Esophagus squamous epithelium (tissue), 5 donors: ENCODE results near the gene ZNF687. TPM values are rescaled to one million over a fixed set of nuclear protein-coding genes. Genes with fewer than 3 reads are reported as not detected.

Experiments used
- DNase-seq: peaks from one replicate; lab custom pipeline; 2025; lab: John Stamatoyannopoulos, UW
- H3K27ac ChIP-seq, 4 donors: fragments of 200-600 bp; sonication (generic); one replicate each; pipeline ENCODE4 v1.5.1; 2016 to 2019; ENCODE audit warnings: mild to moderate bottlenecking in 1 of 4
- H3K27me3 ChIP-seq, 4 donors: fragments of 200-600 bp; sonication (generic); 1 replicate in 3 of 4; 2 replicates in 1 of 4; pipeline versions ENCODE4 v1.5.1 to v1.6.0; 2017 to 2021; ENCODE audit warnings: antibody characterized with exemption in 1 of 4
- H3K36me3 ChIP-seq, 3 donors: fragments of 200-600 bp; sonication (generic); one replicate each; pipeline ENCODE4 v1.5.1; 2016 to 2019
- H3K4me1 ChIP-seq, 3 donors: fragments of 200-600 bp; sonication (generic); one replicate each; pipeline ENCODE4 v1.5.1; 2017 to 2019
- H3K4me3 ChIP-seq, 4 donors: fragments of 200-600 bp; sonication (generic); 1 replicate in 3 of 4; 2 replicates in 1 of 4; pipeline ENCODE4 v1.5.1; 2016 to 2019; ENCODE audit warnings: mild to moderate bottlenecking in 2 of 4, moderate library complexity in 1 of 4
- H3K9me3 ChIP-seq, 3 donors: fragments of 200-600 bp; sonication (generic); one replicate each; pipeline ENCODE4 v1.5.1; 2016 to 2019
- POLR2A ChIP-seq, 4 donors: fragments of 450-650 bp; IDR thresholded peaks; one replicate each; pipeline ENCODE4 v1.6.1; 2017; ENCODE audit warnings: antibody characterized with exemption in 4 of 4, mild to moderate bottlenecking in 4 of 4, moderate library complexity in 3 of 4
- WGBS, 2 donors: methylation state at CpG; one replicate each; pipeline ENCODE4 v1.1.5; 2018; 5-methylcytosine and 5-hydroxymethylcytosine counted together
- intact Hi-C: fragments of 100-400 bp; cut with DNase I; formaldehyde crosslinking; loops from one replicate; pipeline ENCODE4 v1.15.0; 2022
- total RNA-seq, 4 donors: library from RNA; depleted of rRNA; stranded (reverse); fragments of >200 nt; gene quantifications; one replicate each; pipeline ENCODE4 v1.1.0, GENCODE V29; 2016
- TF ChIP-seq, protein P1 (sequence below), 6 experiments: fragments of 450-650 bp in 4 of 6; fragments of 200-600 bp in 2 of 6; sonication (generic) in 2 of 6; IDR thresholded peaks; one replicate each; pipeline ENCODE4 v1.5.1; 2016 to 2019; ENCODE audit warnings: antibody characterized with exemption in 6 of 6, mild to moderate bottlenecking in 4 of 6, moderate library complexity in 4 of 6
- donor health status: DM: yes; HTN: yes; CAD: no.

The ZNF687 gene
- total RNA-seq, 4 donors from 2014 or later, result 16.5 to 28.5 (median 18.3) TPM

DNA sequence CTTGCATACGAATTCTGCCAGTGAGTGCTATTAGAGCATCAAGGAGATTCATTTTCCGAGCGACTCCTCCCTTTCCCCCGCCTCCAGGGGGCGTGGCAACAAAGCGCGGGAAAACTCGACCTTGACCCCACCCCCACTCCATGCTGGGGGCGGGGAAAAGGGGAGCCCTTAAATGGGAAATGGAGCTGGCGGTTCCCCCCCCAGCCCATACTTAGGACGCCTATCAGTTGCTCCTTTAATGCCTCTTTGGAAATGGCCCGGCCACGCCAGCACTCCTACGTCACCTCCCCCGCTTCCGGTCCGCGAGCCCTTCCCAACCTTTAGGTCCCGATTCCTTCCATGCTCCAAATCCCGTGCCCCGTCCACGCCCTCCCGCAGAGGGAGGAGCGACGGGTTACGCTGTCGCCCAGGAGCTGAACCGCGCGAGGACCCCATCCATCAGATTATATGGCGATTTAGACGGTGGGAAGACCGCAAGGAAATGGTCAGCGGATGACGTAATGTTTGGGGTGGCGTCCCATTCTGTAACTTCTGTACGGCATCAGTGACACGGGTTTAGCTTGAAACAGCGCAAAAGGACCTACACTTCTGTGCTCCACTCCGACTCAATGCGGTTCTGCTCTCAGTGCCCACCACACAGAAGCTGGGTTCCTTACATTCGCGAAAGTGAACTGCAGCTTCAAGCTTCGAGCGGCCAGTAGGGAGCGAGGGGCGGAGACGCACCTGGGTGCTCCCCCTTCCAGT lies 702 bp upstream of the ZNF687 start:
- H3K4me1 ChIP-seq, result peaks cover 17 to 25% (median 17%) of the 10 kb centered on the region in 3 donors
- peak; percentile 90 for DNase-seq
- intact Hi-C loops, result no loop called here
- peaks cover under 1 to 17% (median 3%) of the 10 kb centered on the region in 3 donors for H3K36me3 ChIP-seq
- peak overlapping the region; percentile 64 to 96 (median 76) for H3K4me3 ChIP-seq
- peak overlapping the region; percentile 95 to 100 (median 98) for H3K27ac ChIP-seq
- TF ChIP-seq POLR2A (IDR thresholded peaks at IDR 0.05), result peak in 1 of 4 donors; percentile 20
- TF ChIP-seq, protein P1, sequence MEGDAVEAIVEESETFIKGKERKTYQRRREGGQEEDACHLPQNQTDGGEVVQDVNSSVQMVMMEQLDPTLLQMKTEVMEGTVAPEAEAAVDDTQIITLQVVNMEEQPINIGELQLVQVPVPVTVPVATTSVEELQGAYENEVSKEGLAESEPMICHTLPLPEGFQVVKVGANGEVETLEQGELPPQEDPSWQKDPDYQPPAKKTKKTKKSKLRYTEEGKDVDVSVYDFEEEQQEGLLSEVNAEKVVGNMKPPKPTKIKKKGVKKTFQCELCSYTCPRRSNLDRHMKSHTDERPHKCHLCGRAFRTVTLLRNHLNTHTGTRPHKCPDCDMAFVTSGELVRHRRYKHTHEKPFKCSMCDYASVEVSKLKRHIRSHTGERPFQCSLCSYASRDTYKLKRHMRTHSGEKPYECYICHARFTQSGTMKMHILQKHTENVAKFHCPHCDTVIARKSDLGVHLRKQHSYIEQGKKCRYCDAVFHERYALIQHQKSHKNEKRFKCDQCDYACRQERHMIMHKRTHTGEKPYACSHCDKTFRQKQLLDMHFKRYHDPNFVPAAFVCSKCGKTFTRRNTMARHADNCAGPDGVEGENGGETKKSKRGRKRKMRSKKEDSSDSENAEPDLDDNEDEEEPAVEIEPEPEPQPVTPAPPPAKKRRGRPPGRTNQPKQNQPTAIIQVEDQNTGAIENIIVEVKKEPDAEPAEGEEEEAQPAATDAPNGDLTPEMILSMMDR (IDR thresholded peaks at IDR 0.05), result peak in 5 of 6 experiments; percentile 51 to 81 (median 62)
- H3K9me3 ChIP-seq, result no peaks in the 10 kb centered on the region
- no peaks in the 10 kb centered on the region for H3K27me3 ChIP-seq
- WGBS, 2 donors, result 0 to 1% methylated on average over 17 to 24 of the region's 48 CpGs

DNA sequence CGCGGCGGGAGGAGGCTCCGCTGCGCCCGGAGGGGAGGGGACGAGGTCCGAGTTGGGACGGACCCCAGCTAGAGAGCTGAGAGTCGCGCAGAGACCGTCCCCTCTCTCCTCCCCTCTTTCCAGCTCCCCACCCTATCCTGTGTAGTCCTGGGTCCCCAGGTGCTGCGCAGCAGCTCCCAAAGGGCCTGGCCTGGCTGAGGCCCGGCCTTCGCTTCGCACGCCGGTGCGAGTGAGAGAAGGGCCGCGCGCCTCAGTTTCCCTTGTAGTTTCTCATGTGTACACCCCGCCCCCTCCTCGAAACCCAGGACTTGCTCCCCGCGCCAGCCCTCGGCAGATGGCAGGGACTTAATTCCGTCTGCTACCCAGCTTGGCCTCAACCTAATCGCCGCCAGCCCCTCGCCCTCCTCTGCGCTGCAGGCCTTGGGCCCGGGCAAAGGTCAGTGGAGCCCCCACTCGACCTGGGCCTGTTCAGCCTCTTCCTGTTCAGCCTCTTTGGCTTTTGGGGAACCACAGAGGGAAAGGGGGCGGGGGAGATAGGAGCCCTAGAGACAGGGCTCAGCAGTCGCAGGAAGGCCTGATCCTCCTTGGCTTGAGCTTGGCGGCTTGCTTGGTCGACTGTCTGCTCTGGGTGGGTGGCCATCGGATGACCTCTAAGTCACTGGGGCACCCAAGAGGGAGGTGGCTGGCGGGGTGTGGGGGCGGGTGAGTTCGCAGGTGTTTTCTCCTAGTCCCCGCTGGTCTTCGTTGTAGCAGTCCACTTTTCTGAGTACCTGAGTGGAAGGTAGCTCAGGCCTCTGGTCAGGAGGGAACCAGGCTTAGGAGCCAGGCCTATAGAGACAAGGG lies 1.0 kb downstream of the ZNF687 start:
- Histone ChIP-seq H3K4me3 (peak overlapping the region; percentile 64 to 96 (median 76)), H3K9me3 (no peaks in the 10 kb centered on the region), H3K27ac (peak overlapping the region; percentile 95 to 100 (median 98)), H3K36me3 (peaks cover 12 to 34% (median 15%) of the 10 kb centered on the region in 3 donors), H3K4me1 (peaks cover 17 to 25% (median 17%) of the 10 kb centered on the region in 3 donors), H3K27me3 (no peaks in the 10 kb centered on the region)
- 0 to 13% methylated on average over 8 of the region's 44 CpGs for WGBS, 2 donors
- no peak for DNase-seq
- intact Hi-C loops, result no loop called here
- TF ChIP-seq POLR2A (IDR thresholded peaks at IDR 0.05), result no peak
- TF ChIP-seq, protein P1 (IDR thresholded peaks at IDR 0.05), result no peak

DNA sequence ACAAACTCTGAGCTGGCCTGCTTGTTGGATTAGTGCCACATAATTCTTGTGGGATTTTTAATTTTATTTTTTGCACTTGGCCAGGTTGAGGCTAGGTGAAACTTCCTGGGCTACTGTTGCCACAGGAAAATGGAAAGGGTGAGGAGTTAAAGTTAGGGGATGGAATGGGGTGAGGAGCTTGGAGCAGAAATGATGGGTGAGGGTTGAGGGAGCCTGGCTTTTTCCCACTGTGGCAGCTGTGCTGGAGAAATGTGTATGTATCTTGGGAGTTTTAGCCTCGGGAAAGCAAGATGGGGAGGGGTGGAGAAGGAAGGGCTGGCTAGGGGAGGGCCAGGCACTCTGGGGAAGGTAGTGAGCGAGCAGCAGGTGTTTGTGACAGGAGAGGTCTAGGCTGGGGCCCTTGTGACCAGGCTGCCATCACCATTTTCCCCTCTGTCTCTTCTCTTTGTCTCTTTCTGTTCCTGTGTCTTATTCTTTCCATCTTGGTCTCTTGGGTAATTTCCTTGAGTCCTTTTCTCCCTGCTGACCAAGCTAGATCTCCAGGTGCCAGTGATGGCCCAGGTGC lies 2.0 kb downstream of the ZNF687 start:
- H3K4me3 ChIP-seq, result peak overlapping the region in 1 of 4 donors; percentile 75
- no peak for TF ChIP-seq POLR2A (IDR thresholded peaks at IDR 0.05)
- TF ChIP-seq, protein P1 (IDR thresholded peaks at IDR 0.05), result no peak
- H3K9me3 ChIP-seq, result no peaks in the 10 kb centered on the region
- 56 to 58% methylated on average over 2 of the region's 2 CpGs for WGBS, 2 donors
- no peaks in the 10 kb centered on the region for H3K27me3 ChIP-seq
- intact Hi-C loops, result no loop called here
- H3K4me1 ChIP-seq, result peaks cover 17 to 29% (median 17%) of the 10 kb centered on the region in 3 donors
- peak overlapping the region; percentile 16 to 99 (median 96) for H3K27ac ChIP-seq
- no peak for DNase-seq
- peaks cover 17 to 44% (median 19%) of the 10 kb centered on the region in 3 donors for H3K36me3 ChIP-seq

DNA sequence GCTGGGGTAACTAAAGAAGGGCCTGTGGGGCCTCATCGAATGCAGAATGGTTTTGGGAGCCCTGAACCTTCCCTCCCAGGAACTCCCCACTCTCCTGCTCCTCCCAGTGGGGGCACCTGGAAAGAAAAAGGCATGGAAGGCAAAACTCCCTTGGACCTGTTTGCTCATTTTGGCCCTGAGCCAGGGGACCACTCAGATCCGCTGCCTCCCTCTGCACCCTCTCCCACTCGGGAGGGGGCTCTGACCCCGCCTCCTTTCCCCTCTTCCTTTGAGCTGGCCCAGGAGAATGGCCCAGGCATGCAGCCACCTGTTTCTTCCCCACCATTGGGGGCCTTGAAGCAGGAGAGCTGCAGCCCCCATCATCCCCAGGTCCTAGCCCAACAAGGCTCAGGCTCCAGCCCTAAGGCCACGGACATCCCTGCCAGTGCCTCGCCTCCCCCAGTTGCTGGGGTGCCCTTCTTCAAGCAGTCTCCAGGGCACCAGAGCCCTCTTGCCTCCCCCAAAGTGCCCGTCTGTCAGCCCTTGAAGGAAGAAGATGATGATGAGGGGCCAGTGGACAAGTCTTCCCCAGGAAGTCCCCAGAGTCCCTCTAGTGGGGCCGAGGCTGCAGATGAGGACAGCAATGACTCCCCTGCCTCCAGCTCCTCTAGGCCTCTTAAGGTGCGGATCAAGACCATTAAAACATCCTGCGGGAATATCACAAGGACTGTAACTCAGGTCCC lies 4.7 kb downstream of the ZNF687 start:
- Histone ChIP-seq H3K27me3 (no peaks in the 10 kb centered on the region), H3K36me3 (peaks cover 31 to 71% (median 43%) of the 10 kb centered on the region in 3 donors), H3K9me3 (no peaks in the 10 kb centered on the region), H3K4me3 (no peak overlapping the region), H3K4me1 (peaks cover 13 to 31% (median 14%) of the 10 kb centered on the region in 3 donors), H3K27ac (no peak overlapping the region)
- TF ChIP-seq, protein P1 (IDR thresholded peaks at IDR 0.05), result no peak
- no peak for TF ChIP-seq POLR2A (IDR thresholded peaks at IDR 0.05)
- DNase-seq, result no peak
- intact Hi-C loops, result no loop called here
- 75% methylated on average over 3 to 5 of the region's 10 CpGs for WGBS, 2 donors
